GM13976 (cell line): ENCODE results near the gene GRK5.

Source experiments
- DNase-seq: peaks from one replicate; pipeline ENCODE4 v3.0.0; 2012; ENCODE audit warnings: low spot score
- CTCF ChIP-seq: IDR thresholded peaks from 2 replicates; pipeline ENCODE4 v1.5.1; 2012; ENCODE audit warnings: borderline replicate concordance, mild to moderate bottlenecking; ENCODE audit not compliant: insufficient read depth; ENCODE audit errors: extremely low read depth, missing control alignments, control extremely low read depth
- in situ Hi-C: fragments of 300-500 bp; cut with MboI; formaldehyde crosslinking; loops from one replicate; pipeline ENCODE4 v1.12.0; 2022; ENCODE audit warnings: low sequenced_read_pairs, mixed read lengths, inconsistent platforms; ENCODE audit not compliant: unreplicated experiment

GRK5 gene

GRCh38 chr10:119375574-119376272, 168.4 kb downstream of the GRK5 start:
- no peak for TF ChIP-seq CTCF
- no peak for DNase-seq
- in situ Hi-C loops: no loop called here

- no peak for DNase-seq
- TF ChIP-seq CTCF: no peak
- in situ Hi-C loops: no loop called here
Measured at GRCh38 chr10:119377451-119377957, 170.1 kb downstream of the GRK5 start.

DNA sequence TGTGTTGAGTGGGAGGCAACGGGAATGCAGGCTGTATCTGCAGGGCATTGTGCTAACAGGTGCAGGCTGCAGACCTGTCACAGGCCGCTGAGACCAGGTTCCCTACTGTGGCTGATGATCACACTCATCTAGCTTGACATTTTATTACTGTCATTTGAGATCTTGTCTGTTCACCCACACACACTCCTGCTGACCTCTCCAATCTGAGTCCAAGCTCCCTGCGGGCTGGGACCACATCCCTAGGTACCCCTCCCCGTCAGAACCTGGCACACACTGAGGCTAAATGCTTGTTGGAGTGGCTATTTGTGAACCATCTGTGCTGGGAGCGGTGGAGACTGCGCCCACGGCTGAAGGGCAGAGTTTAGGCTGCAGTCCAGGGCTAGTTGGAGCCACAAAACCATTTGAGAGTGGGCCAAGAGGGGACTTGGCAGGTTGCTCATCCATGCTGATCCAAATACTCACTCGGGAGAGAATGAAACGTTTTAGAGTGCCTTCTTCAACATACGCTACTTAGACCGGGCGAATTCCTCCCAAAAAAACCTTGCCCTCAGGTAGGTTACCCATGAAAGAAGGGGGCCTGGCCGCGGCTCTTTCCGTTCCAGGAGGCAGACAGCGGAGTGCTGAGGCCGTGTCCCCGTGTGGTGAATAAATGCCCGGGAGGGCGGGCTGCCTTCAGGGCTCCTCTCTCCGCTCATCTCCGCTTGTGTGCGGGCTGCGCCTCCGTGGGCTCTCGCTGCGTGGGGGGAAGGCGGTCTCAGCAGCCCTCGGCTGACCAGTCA, 170.8 kb downstream of the GRK5 start:
- no peak for DNase-seq
- in situ Hi-C loops: no loop called here
- no peak for TF ChIP-seq CTCF

DNA sequence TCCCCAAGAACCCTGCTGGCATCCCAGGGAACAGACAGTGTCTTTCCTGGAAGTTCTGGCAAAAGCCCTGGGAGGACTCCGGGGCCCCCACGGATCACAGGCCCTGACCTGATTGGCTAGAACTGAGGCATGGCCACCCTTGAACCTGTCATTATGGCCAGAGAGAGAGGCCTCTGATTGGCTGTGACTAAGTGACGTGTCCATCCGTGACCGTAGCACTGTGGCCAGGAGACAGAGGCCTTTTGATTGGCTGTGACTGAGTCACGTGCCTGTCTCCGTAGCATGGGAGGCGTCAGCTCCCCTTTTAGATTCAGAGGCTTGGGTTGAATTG, 171.3 kb downstream of the GRK5 start:
- in situ Hi-C loops: no loop called here
- TF ChIP-seq CTCF: no peak
- DNase-seq: no peak

DNA sequence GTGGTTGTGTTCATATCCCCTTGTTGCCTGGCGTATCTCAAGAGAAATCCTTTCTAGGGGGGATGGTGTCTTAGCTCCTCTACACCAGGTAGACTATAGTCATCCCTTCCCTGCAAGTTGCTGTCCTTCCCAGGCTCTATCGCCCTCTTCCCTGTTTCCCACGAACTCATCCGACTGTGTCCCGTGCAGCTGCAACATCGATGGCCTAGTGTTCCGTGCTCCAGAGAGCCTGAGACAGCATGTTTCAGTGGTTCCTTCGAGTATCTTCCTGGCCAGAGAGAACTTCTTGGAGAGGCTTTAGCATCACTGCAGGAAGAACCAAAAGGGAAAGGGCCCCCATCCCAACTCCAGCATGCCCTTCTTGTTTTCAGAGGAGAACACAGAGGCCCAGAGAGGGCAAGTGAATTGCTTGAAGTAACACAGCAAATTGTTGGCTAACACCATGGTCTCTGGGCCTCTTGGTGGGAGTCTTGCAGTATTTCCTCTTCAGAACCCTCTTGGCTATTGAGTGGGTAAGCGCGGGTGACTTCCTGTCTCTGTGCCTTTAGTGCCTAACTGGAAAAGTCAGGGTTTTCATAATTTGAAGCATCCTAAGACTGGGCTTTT, 172.2 kb downstream of the GRK5 start:
- in situ Hi-C loops: no loop called here
- no peak for TF ChIP-seq CTCF
- no peak for DNase-seq

DNA sequence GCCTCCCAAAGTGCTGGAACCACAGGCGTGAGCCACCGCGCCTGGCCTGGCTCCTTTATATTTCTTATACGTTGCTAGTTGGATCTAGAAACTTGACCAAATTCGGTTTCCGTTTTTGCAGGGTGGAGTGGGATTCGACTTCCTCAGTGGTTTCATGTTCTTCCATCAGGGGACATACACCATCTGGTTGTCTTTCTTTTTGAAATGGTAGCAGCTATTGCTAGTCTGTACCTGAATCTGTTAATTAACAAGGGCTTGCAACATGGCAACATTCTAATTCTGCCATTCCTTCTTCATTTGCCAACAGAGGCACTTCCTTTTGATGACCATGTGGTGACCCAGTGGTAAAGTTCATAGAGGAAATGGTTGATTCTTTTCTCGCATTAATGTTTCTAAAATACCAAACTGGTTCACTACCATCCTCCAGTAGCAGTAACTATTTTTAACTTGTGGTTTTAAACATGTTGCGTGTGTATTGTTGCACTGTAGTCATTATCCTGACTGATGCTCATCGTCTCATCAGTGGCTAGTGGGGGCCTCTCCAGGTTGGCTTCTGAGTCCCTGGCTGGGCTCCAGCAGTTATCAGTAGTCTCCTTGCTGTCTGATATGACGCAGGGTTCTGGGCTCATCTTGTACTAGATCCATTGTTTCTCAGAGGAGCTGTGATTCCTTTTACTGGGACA, 175.9 kb downstream of the GRK5 start:
- in situ Hi-C loops: no loop called here
- DNase-seq: no peak
- no peak for TF ChIP-seq CTCF
